Activated naive CD4-positive, alpha-beta T cell treated with anti-CD3 and anti-CD28 coated beads, Interleukin-2, amount 50 U/mL, for 24 hours (primary cell): ENCODE data around the gene VDR.
"Not testable (repeated sequence)": the region's sequence is repeated elsewhere in the genome, so short reads cannot be mapped to it uniquely, and the experiment has no call there.

Source experiments
- H3K27ac Mint-ChIP-seq: one replicate; pipeline ENCODE4 v1.8.0; 2021; ENCODE audit warnings: mild to moderate bottlenecking, mixed read lengths
- H3K27me3 Mint-ChIP-seq: one replicate; pipeline ENCODE4 v1.8.0; 2021; ENCODE audit warnings: mixed read lengths
- H3K36me3 Mint-ChIP-seq: one replicate; pipeline ENCODE4 v1.8.0; 2021; ENCODE audit warnings: mixed read lengths
- H3K4me1 Mint-ChIP-seq: one replicate; pipeline ENCODE4 v1.8.0; 2021; ENCODE audit warnings: mixed read lengths
- H3K4me3 Mint-ChIP-seq: one replicate; pipeline ENCODE4 v1.8.0; 2021; ENCODE audit warnings: mild to moderate bottlenecking, mixed read lengths
- H3K9me3 Mint-ChIP-seq: one replicate; pipeline ENCODE4 v1.8.0; 2021; ENCODE audit warnings: mixed read lengths

VDR gene

GRCh38 chr12:47814539-47815170 is 90.1 kb downstream of the VDR start:
- Mint-ChIP-seq H3K9me3 (no peaks in the 10 kb centered on the region), H3K4me3 (peak overlapping the region; percentile 92), H3K36me3 (peaks cover 8% of the 10 kb centered on the region), H3K27ac (peak overlapping the region; percentile 98), H3K4me1 (peaks cover 77% of the 10 kb centered on the region), H3K27me3 (no peaks in the 10 kb centered on the region)

GRCh38 chr12:47813511-47814196 is 91.1 kb downstream of the VDR start:
- H3K9me3 Mint-ChIP-seq: no peaks in the 10 kb centered on the region
- peaks cover 86% of the 10 kb centered on the region for H3K4me1 Mint-ChIP-seq
- H3K36me3 Mint-ChIP-seq: peaks cover 8% of the 10 kb centered on the region
- peak overlapping the region; percentile 98 for H3K27ac Mint-ChIP-seq
- H3K4me3 Mint-ChIP-seq: peak overlapping the region; percentile 92
- H3K27me3 Mint-ChIP-seq: no peaks in the 10 kb centered on the region

- Mint-ChIP-seq H3K27ac (peak overlapping the region; percentile 98), H3K4me1 (peaks cover 92% of the 10 kb centered on the region)
Observed at GRCh38 chr12:47812797-47813510, 91.8 kb downstream of the VDR start.

DNA sequence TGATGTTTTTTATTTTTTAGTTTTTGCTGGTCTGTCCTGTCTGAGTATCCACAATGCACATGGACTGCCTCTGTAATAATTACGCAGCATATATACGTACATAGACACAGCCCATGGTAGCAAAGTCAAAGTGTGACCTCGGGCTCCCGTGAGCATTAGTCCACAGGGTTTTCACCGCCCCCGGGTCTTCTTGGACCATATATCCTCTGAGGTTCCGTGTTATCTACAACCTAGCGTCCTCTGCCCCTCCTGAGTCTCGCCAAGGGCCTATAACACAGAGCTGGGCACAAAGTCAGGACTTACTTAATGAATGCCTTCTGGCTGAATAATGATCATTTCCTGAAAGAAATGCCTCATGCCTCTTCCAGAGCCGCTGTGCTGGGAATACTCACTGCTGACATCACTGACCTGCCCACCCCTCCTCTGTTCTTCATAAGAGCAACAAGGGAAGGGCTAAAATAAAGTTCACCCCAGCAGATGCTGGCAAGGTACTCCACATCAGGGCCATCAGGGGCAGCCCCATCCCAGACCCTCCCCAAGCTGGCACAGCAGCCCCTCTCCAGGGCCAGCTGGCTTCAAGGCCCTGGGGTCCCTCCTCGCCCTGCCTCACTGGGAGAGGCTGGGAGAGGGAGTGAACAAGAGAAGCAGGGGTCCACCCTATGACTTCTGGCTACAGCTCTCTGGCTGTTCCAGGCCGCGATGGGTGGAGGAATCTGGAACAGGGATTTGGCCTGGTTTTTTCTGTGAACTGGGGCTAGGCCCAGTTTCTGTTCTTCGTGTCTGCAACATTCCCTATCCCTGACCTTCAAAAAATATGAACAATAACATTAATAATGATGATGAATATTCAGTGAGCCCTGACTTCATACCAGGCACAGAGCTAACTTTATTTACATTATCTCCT is 93.0 kb downstream of the VDR start:
- peak overlapping the region; percentile 98 for H3K27ac Mint-ChIP-seq
- H3K36me3 Mint-ChIP-seq: peaks cover 8% of the 10 kb centered on the region
- peak overlapping the region; percentile 92 for H3K4me3 Mint-ChIP-seq

More at GRCh38 chr12:47812797-47813510, 91.8 kb downstream of the VDR start:
- peaks cover 8% of the 10 kb centered on the region for H3K36me3 Mint-ChIP-seq
- peak overlapping the region; percentile 92 for H3K4me3 Mint-ChIP-seq
- H3K27me3 Mint-ChIP-seq: no peaks in the 10 kb centered on the region
- H3K9me3 Mint-ChIP-seq: no peaks in the 10 kb centered on the region

DNA sequence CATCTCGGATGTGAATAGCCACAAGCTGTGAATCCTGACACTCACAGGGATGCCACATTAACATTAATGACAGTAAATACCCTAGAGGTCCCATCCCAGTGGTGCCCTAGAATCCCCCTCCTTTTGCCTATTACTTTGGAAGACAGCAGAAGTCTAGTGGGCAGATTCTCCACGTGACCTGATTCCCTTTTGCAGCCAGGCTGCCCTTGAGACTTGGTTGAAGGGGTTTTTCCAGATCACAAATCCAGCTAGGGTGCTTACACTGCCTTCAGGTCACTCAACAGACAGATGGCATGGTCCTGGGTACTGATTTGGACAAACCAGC is 93.8 kb downstream of the VDR start:
- H3K4me1 Mint-ChIP-seq: peaks cover 93% of the 10 kb centered on the region

More for the DNA sequence above, 93.0 kb downstream of the VDR start:
- Mint-ChIP-seq H3K9me3 (no peaks in the 10 kb centered on the region), H3K4me1 (peaks cover 92% of the 10 kb centered on the region), H3K27me3 (no peaks in the 10 kb centered on the region)

GRCh38 chr12:47809518-47809917 is 95.3 kb downstream of the VDR start:
- not testable (repeated sequence) for H3K9me3 Mint-ChIP-seq, H3K36me3 Mint-ChIP-seq, H3K27me3 Mint-ChIP-seq
- H3K4me1 Mint-ChIP-seq: peaks cover 94% of the 10 kb centered on the region
- peak overlapping the region; percentile 68 for H3K27ac Mint-ChIP-seq
- peak overlapping the region; percentile 39 for H3K4me3 Mint-ChIP-seq

More for the DNA sequence above, 93.8 kb downstream of the VDR start:
- peak overlapping the region; percentile 98 for H3K27ac Mint-ChIP-seq
- H3K9me3 Mint-ChIP-seq: no peaks in the 10 kb centered on the region
- H3K36me3 Mint-ChIP-seq: peaks cover 8% of the 10 kb centered on the region
- no peaks in the 10 kb centered on the region for H3K27me3 Mint-ChIP-seq
- peak overlapping the region; percentile 79 for H3K4me3 Mint-ChIP-seq

- H3K4me3 Mint-ChIP-seq: peak overlapping the region; percentile 66
- H3K27ac Mint-ChIP-seq: peak overlapping the region; percentile 93
- no peaks in the 10 kb centered on the region for H3K27me3 Mint-ChIP-seq
- H3K9me3 Mint-ChIP-seq: no peaks in the 10 kb centered on the region
- H3K36me3 Mint-ChIP-seq: no peaks in the 10 kb centered on the region
- H3K4me1 Mint-ChIP-seq: peaks cover 94% of the 10 kb centered on the region
Observed at GRCh38 chr12:47808574-47809365, 96.0 kb downstream of the VDR start.

GRCh38 chr12:47808050-47808449 is 96.7 kb downstream of the VDR start:
- H3K27ac Mint-ChIP-seq: peak overlapping the region; percentile 93
- peak overlapping the region; percentile 66 for H3K4me3 Mint-ChIP-seq
- H3K36me3 Mint-ChIP-seq: no peaks in the 10 kb centered on the region
- no peaks in the 10 kb centered on the region for H3K9me3 Mint-ChIP-seq
- no peaks in the 10 kb centered on the region for H3K27me3 Mint-ChIP-seq
- peaks cover 94% of the 10 kb centered on the region for H3K4me1 Mint-ChIP-seq

DNA sequence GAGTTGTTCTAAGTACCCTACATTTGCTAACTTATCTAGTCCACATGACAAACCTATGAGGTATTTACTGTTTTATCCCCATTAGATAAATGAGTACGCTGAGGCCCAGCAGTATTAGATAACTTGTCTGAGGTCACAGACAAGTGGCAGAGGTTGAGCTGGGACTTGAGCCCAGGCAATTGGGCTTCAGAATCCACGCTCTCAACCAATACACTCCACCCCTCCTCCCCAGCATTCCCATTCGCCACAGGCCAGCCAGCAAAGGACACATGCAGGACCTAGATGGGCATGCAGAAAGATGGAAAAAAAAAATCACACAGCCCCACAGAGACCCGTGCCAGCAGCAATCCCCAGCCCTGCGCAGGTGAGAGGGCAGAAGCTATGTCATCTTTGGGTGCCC is 97.5 kb downstream of the VDR start:
- Mint-ChIP-seq H3K4me3 (peak overlapping the region; percentile 66), H3K4me1 (peaks cover 98% of the 10 kb centered on the region), H3K36me3 (no peaks in the 10 kb centered on the region), H3K27ac (peak overlapping the region; percentile 93), H3K27me3 (no peaks in the 10 kb centered on the region), H3K9me3 (no peaks in the 10 kb centered on the region)

GRCh38 chr12:47805417-47805816 is 99.4 kb downstream of the VDR start:
- no peaks in the 10 kb centered on the region for H3K36me3 Mint-ChIP-seq
- H3K4me3 Mint-ChIP-seq: peak overlapping the region; percentile 61
- H3K27me3 Mint-ChIP-seq: no peaks in the 10 kb centered on the region
- H3K9me3 Mint-ChIP-seq: no peaks in the 10 kb centered on the region
- peaks cover 99% of the 10 kb centered on the region for H3K4me1 Mint-ChIP-seq
- peak overlapping the region; percentile 93 for H3K27ac Mint-ChIP-seq

DNA sequence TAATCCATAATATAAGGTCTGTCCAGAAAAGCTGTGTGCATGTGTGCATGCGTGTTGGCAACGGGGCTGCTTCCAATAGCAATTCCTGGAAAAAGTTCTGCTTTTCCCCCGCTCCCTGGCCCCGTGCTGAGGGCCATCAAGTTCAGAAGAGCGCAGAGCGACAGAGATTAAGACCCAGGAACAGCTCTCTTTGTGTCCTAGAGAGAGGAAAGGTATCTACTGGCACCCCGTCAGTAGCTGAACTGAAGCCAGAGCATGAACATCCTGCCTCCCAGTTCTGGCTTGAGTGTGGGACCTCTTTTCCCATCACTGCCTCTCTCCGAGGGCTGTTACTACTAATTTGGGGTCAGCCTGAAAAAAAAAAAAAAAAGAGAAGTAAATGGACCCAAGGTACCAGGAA is 100.6 kb downstream of the VDR start:
- peaks cover 98% of the 10 kb centered on the region for H3K4me1 Mint-ChIP-seq
- H3K27ac Mint-ChIP-seq: peak overlapping the region; percentile 93
- H3K9me3 Mint-ChIP-seq: no peaks in the 10 kb centered on the region
- no peaks in the 10 kb centered on the region for H3K27me3 Mint-ChIP-seq
- peak overlapping the region; percentile 39 for H3K4me3 Mint-ChIP-seq
- H3K36me3 Mint-ChIP-seq: no peaks in the 10 kb centered on the region

GRCh38 chr12:47803191-47803875 is 101.5 kb downstream of the VDR start:
- H3K4me3 Mint-ChIP-seq: peak overlapping the region; percentile 46
- H3K27ac Mint-ChIP-seq: peak overlapping the region; percentile 80
- no peaks in the 10 kb centered on the region for H3K27me3 Mint-ChIP-seq
- no peaks in the 10 kb centered on the region for H3K9me3 Mint-ChIP-seq
- H3K36me3 Mint-ChIP-seq: no peaks in the 10 kb centered on the region
- peaks cover 92% of the 10 kb centered on the region for H3K4me1 Mint-ChIP-seq

DNA sequence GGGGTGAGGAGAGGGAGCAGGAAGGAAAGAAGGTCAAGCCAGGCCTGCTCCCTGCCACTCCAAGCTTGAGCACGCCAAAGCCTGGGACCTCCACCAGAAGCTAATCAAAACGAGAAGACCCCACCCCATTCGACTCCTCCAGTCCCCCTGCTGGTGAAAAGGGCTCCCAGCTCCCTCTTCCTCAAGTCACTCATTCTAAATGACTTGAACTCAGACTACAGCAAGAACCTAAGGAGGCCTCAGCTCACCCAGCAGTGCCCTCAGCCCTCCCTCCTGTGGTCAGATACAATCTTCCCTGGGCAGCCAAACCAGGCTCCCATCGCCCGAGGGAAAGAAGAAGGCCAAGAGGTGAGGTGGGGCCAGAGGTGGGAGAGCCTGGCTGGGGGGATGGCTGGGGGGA is 102.5 kb downstream of the VDR start:
- peak overlapping the region; percentile 23 for H3K4me3 Mint-ChIP-seq
- peaks cover 2% of the 10 kb centered on the region for H3K36me3 Mint-ChIP-seq

GRCh38 chr12:47801904-47802246 is 102.9 kb downstream of the VDR start:
- Mint-ChIP-seq H3K27me3 (no peaks in the 10 kb centered on the region), H3K4me1 (peaks cover 84% of the 10 kb centered on the region), H3K9me3 (no peaks in the 10 kb centered on the region), H3K36me3 (peaks cover 2% of the 10 kb centered on the region), H3K4me3 (peak overlapping the region; percentile 47), H3K27ac (peak overlapping the region; percentile 80)

More for the DNA sequence above, 102.5 kb downstream of the VDR start:
- Mint-ChIP-seq H3K27ac (peak overlapping the region; percentile 80), H3K9me3 (no peaks in the 10 kb centered on the region), H3K27me3 (no peaks in the 10 kb centered on the region), H3K4me1 (peaks cover 88% of the 10 kb centered on the region)
